SU-DHL-6 (cell line): ENCODE data around the gene RPL22.

Source experiments
- CTCF ChIP-seq: fragments of 200-600 bp; sonication (generic); IDR thresholded peaks from one replicate; pipeline ENCODE4 v1.5.1; 2017; ENCODE audit warnings: antibody characterized with exemption, mild to moderate bottlenecking, low read length, moderate library complexity; ENCODE audit not compliant: insufficient read depth, poor library complexity, severe bottlenecking
- EZH2phosphoT487 ChIP-seq: fragments of 200-600 bp; sonication (generic), shearing (Covaris generic); conservative IDR thresholded peaks from 2 replicates; pipeline ENCODE4 v1.6.1; 2018; ENCODE audit warnings: mild to moderate bottlenecking, antibody characterized with exemption, low read length, moderate library complexity, mixed read lengths

- TF ChIP-seq CTCF (no peak), EZH2phosphoT487 (no peak)
These were observed 29.2 kb downstream of the RPL22 start for GRCh38 chr1:6170116-6170741.
